ENCODE data around the gene TTC9C. TPM values are rescaled to one million over a fixed set of nuclear protein-coding genes. Genes with fewer than 3 reads are reported as not detected.

The TTC9C gene
- 37.5 and 48.1 TPM in 2 replicates for total RNA-seq (2014; rRNA removed; shearing (Covaris generic))

GRCh38 chr11:62728171-62728988 is at the start of gene TTC9C:
Gene TTC9C (plus strand): TSS chr11:62728486. CDS start chr11:62728849, 363 bp downstream.

GRCh38 chr11:62678770-62679696 is 49.3 kb upstream of the TTC9C start, which contains the start of gene UBXN1:
Gene UBXN1 (minus strand): TSS chr11:62679073. CDS start chr11:62678923, 150 bp downstream.

GRCh38 chr11:62689421-62690183 is 38.7 kb upstream of the TTC9C start, which contains the start of gene LRRN4CL:
Gene LRRN4CL (minus strand): TSS chr11:62689530. CDS start chr11:62688508, 1,022 bp downstream.

GRCh38 chr11:62707277-62707861 is 20.9 kb upstream of the TTC9C start, which contains the start of the genes BSCL2 and GNG3:
Gene BSCL2 (minus strand): TSS chr11:62707424. CDS start chr11:62707195, 229 bp downstream.
Gene GNG3 (plus strand): TSS chr11:62707676. CDS start chr11:62708296, 620 bp downstream.

GRCh38 chr11:62727165-62727871 is 968 bp upstream of the TTC9C start, which contains the start of gene HNRNPUL2:
Gene HNRNPUL2 (minus strand): TSS chr11:62727457. CDS start chr11:62727156, 301 bp downstream.

GRCh38 chr11:62753736-62754603 is 25.7 kb downstream of the TTC9C start, which contains the start of gene ZBTB3:
Gene ZBTB3 (minus strand): TSS chr11:62754160. CDS start chr11:62753664, 496 bp downstream.

GRCh38 chr11:62771144-62772021 is 43.1 kb downstream of the TTC9C start, which contains the start of gene TAF6L:
Gene TAF6L (plus strand): TSS chr11:62771396. CDS start chr11:62775784, 4,388 bp downstream.

GRCh38 chr11:62787005-62787759 is 58.9 kb downstream of the TTC9C start, which contains the start of gene TMEM179B:
Gene TMEM179B (plus strand): TSS chr11:62787402. CDS start chr11:62787432, 30 bp downstream.

Other genes with a start within 250 kb of the TTC9C start
- 205 and 216 TPM in 2 replicates for gene AHNAK, start 181.7 kb upstream of the TTC9C start, total RNA-seq (2014; rRNA removed; shearing (Covaris generic))
- 2,191 and 2,371 TPM in 2 replicates for gene EEF1G, start 154.6 kb upstream of the TTC9C start, total RNA-seq (2014; rRNA removed; shearing (Covaris generic))
- 18.9 and 28.1 TPM in 2 replicates for gene TUT1, start 137.0 kb upstream of the TTC9C start, total RNA-seq (2014; rRNA removed; shearing (Covaris generic))
- 153 and 165 TPM in 2 replicates for gene MTA2, start 126.6 kb upstream of the TTC9C start, total RNA-seq (2014; rRNA removed; shearing (Covaris generic))
- 41.0 and 43.7 TPM in 2 replicates for gene EML3, start 115.7 kb upstream of the TTC9C start, total RNA-seq (2014; rRNA removed; shearing (Covaris generic))
- 8.4 and 13.0 TPM in 2 replicates for gene ROM1, start 115.2 kb upstream of the TTC9C start, total RNA-seq (2014; rRNA removed; shearing (Covaris generic))
- gene B3GAT3, start 106.5 kb upstream of the TTC9C start, total RNA-seq (2014; rRNA removed; shearing (Covaris generic)) = 84.1 and 103 TPM in 2 replicates
- gene GANAB, start 81.9 kb upstream of the TTC9C start, total RNA-seq (2014; rRNA removed; shearing (Covaris generic)) = 234 and 237 TPM in 2 replicates
- 21.1 and 24.6 TPM in 2 replicates for gene INTS5, start 75.2 kb upstream of the TTC9C start, total RNA-seq (2014; rRNA removed; shearing (Covaris generic))
- gene C11orf98, start 63.3 kb upstream of the TTC9C start, total RNA-seq (2014; rRNA removed; shearing (Covaris generic)) = 258 and 334 TPM in 2 replicates
- 19.2 and 33.6 TPM in 2 replicates for gene CSKMT, start 63.2 kb upstream of the TTC9C start, total RNA-seq (2014; rRNA removed; shearing (Covaris generic))
- 27.7 and 35.5 TPM in 2 replicates for gene UQCC3, start 56.8 kb upstream of the TTC9C start, total RNA-seq (2014; rRNA removed; shearing (Covaris generic))
- 9.0 and 13.3 TPM in 2 replicates for gene LBHD1, start 56.2 kb upstream of the TTC9C start, total RNA-seq (2014; rRNA removed; shearing (Covaris generic))
- gene UBXN1, start 49.4 kb upstream of the TTC9C start, total RNA-seq (2014; rRNA removed; shearing (Covaris generic)) = 306 and 324 TPM in 2 replicates
- 0.21 and 0.23 TPM in 2 replicates for gene LRRN4CL, start 39.0 kb upstream of the TTC9C start, total RNA-seq (2014; rRNA removed; shearing (Covaris generic))
- gene BSCL2, start 21.1 kb upstream of the TTC9C start, total RNA-seq (2014; rRNA removed; shearing (Covaris generic)) = 87.7 and 115 TPM in 2 replicates
- not detected in 2 replicates for gene GNG3, start 20.8 kb upstream of the TTC9C start, total RNA-seq (2014; rRNA removed; shearing (Covaris generic))
- gene HNRNPUL2, start 1.0 kb upstream of the TTC9C start, total RNA-seq (2014; rRNA removed; shearing (Covaris generic)) = 13.6 and 14.1 TPM in 2 replicates
- gene ZBTB3, start 25.7 kb downstream of the TTC9C start, total RNA-seq (2014; rRNA removed; shearing (Covaris generic)) = 5.0 and 6.7 TPM in 2 replicates
- 143 and 148 TPM in 2 replicates for gene POLR2G, start 33.1 kb downstream of the TTC9C start, total RNA-seq (2014; rRNA removed; shearing (Covaris generic))
- gene TAF6L, start 42.9 kb downstream of the TTC9C start, total RNA-seq (2014; rRNA removed; shearing (Covaris generic)) = 33.0 and 39.5 TPM in 2 replicates
- gene TMEM179B, start 58.9 kb downstream of the TTC9C start, total RNA-seq (2014; rRNA removed; shearing (Covaris generic)) = 61.4 and 91.5 TPM in 2 replicates
- 47.6 and 57.5 TPM in 2 replicates for gene TMEM223, start 63.5 kb downstream of the TTC9C start, total RNA-seq (2014; rRNA removed; shearing (Covaris generic))
- gene NXF1, start 77.0 kb downstream of the TTC9C start, total RNA-seq (2014; rRNA removed; shearing (Covaris generic)) = 35.6 and 42.9 TPM in 2 replicates
- gene STX5, start 103.6 kb downstream of the TTC9C start, total RNA-seq (2014; rRNA removed; shearing (Covaris generic)) = 33.8 and 38.8 TPM in 2 replicates
- gene TEX54, start 104.4 kb downstream of the TTC9C start, total RNA-seq (2014; rRNA removed; shearing (Covaris generic)) = 1.5 TPM in 1 of 2 replicates, not detected in the other
- 204 and 215 TPM in 2 replicates for gene WDR74, start 111.1 kb downstream of the TTC9C start, total RNA-seq (2014; rRNA removed; shearing (Covaris generic))
- 739 and 838 TPM in 2 replicates for gene SLC3A2, start 152.4 kb downstream of the TTC9C start, total RNA-seq (2014; rRNA removed; shearing (Covaris generic))
- gene CHRM1, start 192.9 kb downstream of the TTC9C start, total RNA-seq (2014; rRNA removed; shearing (Covaris generic)) = 0.30 and 0.56 TPM in 2 replicates

All from A375 (cell line).